ENCODE data around the gene IL22RA1. TPM values are rescaled to one million over a fixed set of nuclear protein-coding genes. Genes with fewer than 3 reads are reported as not detected.

Gene IL22RA1
- total and polyA plus RNA-seq, 2 of the 8 experiments (the other 6 are each of a cell fraction or from before 2014, with no cell fraction given): 0.17 to 0.32 TPM

DNA sequence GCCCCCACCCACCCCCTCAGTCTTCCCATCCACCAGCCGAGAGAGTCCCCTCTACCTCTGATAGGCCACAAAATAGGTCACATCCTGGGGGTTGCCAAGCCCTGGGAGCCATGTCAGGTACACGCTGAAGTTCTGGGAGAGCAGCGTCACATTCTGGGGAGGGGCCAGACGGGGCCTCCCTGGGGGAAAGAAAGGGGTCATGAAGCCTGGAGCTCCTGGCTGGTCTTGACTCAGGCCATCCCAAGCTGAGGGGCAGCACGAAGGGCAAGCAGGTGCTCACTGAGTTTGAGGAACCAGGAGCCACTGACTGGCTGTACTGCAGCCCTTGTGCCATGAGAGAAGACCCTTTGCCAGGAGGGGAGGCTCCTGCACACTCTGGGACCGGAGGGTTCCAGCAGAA lies 37.7 kb upstream of the IL22RA1 start:
- Histone ChIP-seq H2BK12ac (ENCODE audit: low read depth, low read length) (no peak overlapping the region), H3K23me2 (ENCODE audit: low read depth, low read length) (no peaks in the 10 kb centered on the region), H2BK15ac (ENCODE audit: low read length) (no peak overlapping the region), H3K4me3 (ENCODE audit: extremely low read depth in 1 of 4, insufficient read depth in 2 of 4, low read depth in 3 of 4, low read length in 4 of 4) (no peak overlapping the region), H3K4me2 (ENCODE audit: insufficient read depth in 1 of 2, low read depth in 2 of 2, low read length in 2 of 2) (no peak overlapping the region), H3K79me1 (ENCODE audit: low read depth, low read length) (peaks cover 5% of the 10 kb centered on the region; the same call in 1 of the 2 replicates), H3K56ac (replicated peaks; ENCODE audit: insufficient read length, low read depth, low read length) (no peak overlapping the region), H3K9ac (replicated peaks in 1 of 4; ENCODE audit: extremely low read depth in 1 of 4, low read depth in 3 of 4, low read length in 3 of 4) (no peak overlapping the region), H4K20me1 (replicated peaks in 1 of 2; ENCODE audit: control insufficient read depth in 1 of 2, insufficient read depth in 2 of 2, low read length in 2 of 2) (no peaks in the 10 kb centered on the region), H3K79me2 (ENCODE audit: control insufficient read depth in 1 of 2, insufficient read depth in 2 of 2, low read length in 2 of 2) (peaks cover 0 to 8% of the 10 kb centered on the region in 2 experiments; a peak in 2 of 4 replicates), H3K27me3 (replicated peaks in 1 of 4; ENCODE audit: control insufficient read depth in 3 of 4, extremely low read depth in 1 of 4, insufficient read depth in 3 of 4, low read length in 3 of 4) (no peaks in the 10 kb centered on the region; a peak in 1 of 7 replicates), H4K5ac (ENCODE audit: insufficient read length, low read depth, low read length) (no peak overlapping the region), H2BK120ac (replicated peaks; ENCODE audit: low read depth, low read length) (no peak overlapping the region), H4K8ac (ENCODE audit: extremely low read depth, insufficient read depth, low read length) (no peak overlapping the region), H3K14ac (ENCODE audit: insufficient read length) (no peak overlapping the region), H3K18ac (ENCODE audit: extremely low read depth, low read length) (no peak overlapping the region), H2BK20ac (ENCODE audit: low read length) (no peak overlapping the region), H2AK5ac (ENCODE audit: low read depth, low read length) (no peak overlapping the region), H2AFZ (ENCODE audit: low read length) (no peak overlapping the region), H2BK5ac (ENCODE audit: low read depth, low read length) (no peak overlapping the region), H3K9me3 (ENCODE audit: insufficient read depth in 2 of 2, low read depth in 1 of 2, low read length in 1 of 2) (no peaks in the 10 kb centered on the region), H3K27ac (ENCODE audit: low read depth, low read length) (no peak overlapping the region), H4K91ac (replicated peaks; ENCODE audit: insufficient read length, low read length) (no peak overlapping the region), H3K4me1 (replicated peaks in 1 of 4; ENCODE audit: control insufficient read depth in 3 of 4, insufficient read depth in 4 of 4, low read length in 3 of 4) (peaks cover 0 to 3% (median 0%) of the 10 kb centered on the region in 4 experiments; a peak in 2 of 7 replicates), H3K4ac (replicated peaks; ENCODE audit: insufficient read length, low read depth, low read length) (no peak overlapping the region), H3K36me3 (ENCODE audit: control insufficient read depth in 2 of 4, insufficient read depth in 4 of 4, low read length in 3 of 4) (peaks cover 0 to 8% (median 1%) of the 10 kb centered on the region in 4 experiments; a peak in 2 of 8 replicates), H3K23ac (ENCODE audit: insufficient read length) (no peak overlapping the region)
- DNase-seq (ENCODE audit: low read depth in 1 of 2, low spot score in 2 of 2) (no peak), FAIRE-seq (no peak)
- 84% methylated on average over 5 of the region's 6 CpGs; no CpG with 5 or more reads in 1 of the 2 experiments for WGBS, 2 experiments (ENCODE audit: extremely low coverage in 1 of 2, insufficient coverage in 1 of 2, insufficient read length in 1 of 2, insufficient replicate concordance in 2 of 2, low coverage in 1 of 2, low lambda C conversion rate in 2 of 2, missing lambda C conversion rate in 1 of 2)
- POLR2A ChIA-PET (ENCODE audit: partially characterized antibody): interaction anchor here (0.6 to 3.6 kb wide), 3 partner anchors 8 to 225 kb away, joined by 3 to 10 read pairs (median 4); no protein-coding TSS in a partner anchor
- CTCF ChIA-PET (ENCODE audit: partially characterized antibody): interaction anchor here (0.7 to 1.8 kb wide), 3 partner anchors 25 to 203 kb away, joined by 3 to 7 read pairs (median 6); no protein-coding TSS in a partner anchor
